Activated T-cell treated with anti-CD3 and anti-CD28 coated beads for 1 hour (primary cell): Measurements from ENCODE around the gene TBX18.

Experiments
- DNase-seq: peaks from one replicate; pipeline ENCODE4 v3.0.0-alpha.2; 2020; ENCODE audit warnings: low read depth

TBX18 gene

DNA sequence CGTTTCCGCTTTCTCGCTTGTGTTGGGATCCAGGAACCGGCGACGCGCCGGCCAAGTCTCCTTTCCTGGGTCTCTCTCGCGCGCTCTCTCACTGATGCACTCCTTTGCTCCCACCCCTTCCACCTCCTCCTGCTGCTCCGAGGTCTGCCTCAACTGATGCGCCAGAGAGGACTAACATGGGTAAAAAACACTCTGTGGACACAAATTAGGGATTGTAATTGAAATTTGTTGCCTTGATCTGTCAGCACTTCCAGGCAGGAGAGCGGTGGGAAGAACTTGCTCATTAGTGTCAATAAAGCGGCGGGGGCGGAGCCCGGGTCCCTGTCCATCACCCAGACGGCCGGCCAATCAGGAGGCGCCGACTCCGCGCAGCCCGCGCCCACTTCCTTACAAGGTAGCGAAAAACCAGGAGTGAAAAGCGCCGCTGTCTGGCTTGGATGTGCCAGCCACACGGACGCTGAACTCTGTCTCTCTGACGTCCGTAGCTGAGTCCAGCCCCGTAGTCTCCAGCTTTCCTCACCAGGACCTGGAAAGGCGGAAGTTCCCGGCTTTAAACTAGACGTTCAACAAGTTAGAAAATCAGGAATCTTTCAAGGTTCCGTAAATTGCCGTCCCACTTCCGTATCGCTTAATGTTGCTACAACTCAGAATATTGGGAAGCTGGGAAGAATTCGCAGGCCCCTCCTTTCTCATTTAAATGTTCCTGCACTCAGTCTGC is at the start of gene TBX18:
Gene TBX18 (minus strand): TSS at position 267 of the 718 bp plus-strand sequence. CDS start 417 bp downstream, outside the sequence.
- no peak for DNase-seq

GRCh38 chr6:84811351-84811750 is 47.0 kb upstream of the TBX18 start:
- DNase-seq: no peak

- DNase-seq: no peak
Measured at GRCh38 chr6:84809455-84809854, 45.1 kb upstream of the TBX18 start.

- no peak for DNase-seq
Measured at GRCh38 chr6:84808491-84809061, 44.2 kb upstream of the TBX18 start.

DNA sequence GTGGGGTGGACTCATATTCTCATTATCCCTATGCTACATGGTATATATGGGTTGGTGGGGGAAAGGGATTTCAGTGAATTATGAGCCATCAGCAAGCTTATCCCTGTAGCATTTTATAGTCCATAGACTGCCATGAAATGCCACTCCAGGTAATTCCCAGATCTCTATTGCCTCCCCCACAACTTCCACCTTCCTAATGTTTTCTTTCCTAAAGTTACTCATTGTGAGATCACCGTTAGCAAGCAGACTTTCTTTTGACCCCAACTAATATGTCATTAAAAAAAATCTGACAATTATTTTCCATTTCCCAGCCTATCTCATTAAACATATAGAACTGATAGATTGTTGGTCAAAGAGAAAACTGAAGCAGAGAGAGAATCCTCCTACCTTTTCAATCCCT is 40.7 kb upstream of the TBX18 start:
- no peak for DNase-seq

GRCh38 chr6:84804720-84805119 is 40.3 kb upstream of the TBX18 start:
- no peak for DNase-seq

- DNase-seq: no peak
Measured at GRCh38 chr6:84801250-84801649, 36.9 kb upstream of the TBX18 start.

DNA sequence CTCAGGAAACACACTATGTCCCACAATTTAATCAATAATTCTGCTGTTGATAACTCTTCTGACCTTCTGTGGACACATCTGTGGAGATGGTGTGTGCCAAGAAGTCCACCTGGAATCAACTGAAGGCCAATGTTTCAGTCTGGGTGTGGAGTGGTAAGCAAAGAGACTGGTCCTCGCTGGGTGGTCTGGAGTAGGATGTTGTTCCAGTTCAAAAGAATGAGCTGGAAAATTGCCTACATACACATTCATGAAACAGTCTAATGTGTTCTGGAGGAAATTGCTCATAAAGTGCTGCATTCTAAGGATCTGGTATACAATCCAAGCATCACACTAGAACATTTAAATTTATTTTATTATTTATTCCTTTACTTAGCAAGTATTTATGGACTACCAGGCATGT is 33.9 kb upstream of the TBX18 start:
- DNase-seq: no peak

- DNase-seq: no peak
Measured at GRCh38 chr6:84796343-84796742, 31.9 kb upstream of the TBX18 start.

DNA sequence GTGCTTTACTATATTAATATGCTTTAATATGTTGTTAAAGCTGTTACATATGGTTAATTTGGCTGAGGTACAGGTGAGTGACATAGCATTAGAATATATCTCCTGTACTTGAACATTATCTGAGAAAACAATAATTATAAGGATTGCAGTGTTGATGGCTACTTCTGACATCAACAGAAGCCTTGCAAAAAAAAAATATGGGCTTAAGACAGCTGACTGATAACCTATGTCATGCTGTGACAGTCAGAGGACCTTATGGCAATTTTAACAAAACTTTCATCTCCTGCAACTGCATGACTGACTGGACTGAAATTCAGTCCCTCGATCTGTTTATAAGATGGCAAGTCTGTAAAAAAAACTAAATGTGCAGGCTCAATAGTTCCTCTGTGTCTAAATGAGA is 27.5 kb upstream of the TBX18 start:
- no peak for DNase-seq

DNA sequence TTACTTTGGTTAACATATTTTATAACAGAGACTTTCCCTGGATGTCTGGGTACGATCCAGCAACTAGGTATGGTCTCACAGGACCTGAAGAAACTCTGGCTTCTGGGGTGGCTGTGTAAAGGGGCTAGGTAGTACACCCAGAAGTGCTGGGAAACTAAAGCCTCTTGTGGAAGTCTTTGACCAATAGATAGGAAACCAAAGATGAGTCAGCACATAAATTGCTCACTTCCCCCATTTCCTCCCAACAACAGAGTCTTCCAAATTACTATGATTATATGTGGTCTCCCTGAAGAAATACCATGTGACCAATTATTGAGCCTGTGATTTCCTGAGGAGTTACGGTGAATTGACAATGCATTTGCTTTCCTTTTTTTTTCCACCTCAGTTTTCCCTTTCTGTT is 26.8 kb upstream of the TBX18 start:
- DNase-seq: no peak

DNA sequence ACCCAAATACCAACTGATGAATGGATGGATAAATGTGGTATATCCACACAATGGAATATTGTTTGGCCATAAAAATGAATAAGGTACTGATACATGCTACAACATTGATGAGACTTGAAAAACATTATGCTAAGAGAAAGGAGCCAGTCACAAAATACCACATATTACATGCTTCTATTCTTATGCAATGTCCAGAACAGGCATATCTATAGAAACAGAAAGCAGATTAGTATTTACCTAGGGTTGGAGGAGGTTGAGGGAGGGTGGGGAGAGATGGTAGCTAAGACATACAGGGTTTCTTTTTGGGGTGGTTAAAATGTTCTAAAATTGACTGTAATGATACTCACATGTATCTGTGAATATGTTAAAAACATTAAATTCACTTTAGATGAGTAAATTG is 24.8 kb upstream of the TBX18 start:
- no peak for DNase-seq

GRCh38 chr6:84788689-84789088 is 24.3 kb upstream of the TBX18 start:
- DNase-seq: no peak

DNA sequence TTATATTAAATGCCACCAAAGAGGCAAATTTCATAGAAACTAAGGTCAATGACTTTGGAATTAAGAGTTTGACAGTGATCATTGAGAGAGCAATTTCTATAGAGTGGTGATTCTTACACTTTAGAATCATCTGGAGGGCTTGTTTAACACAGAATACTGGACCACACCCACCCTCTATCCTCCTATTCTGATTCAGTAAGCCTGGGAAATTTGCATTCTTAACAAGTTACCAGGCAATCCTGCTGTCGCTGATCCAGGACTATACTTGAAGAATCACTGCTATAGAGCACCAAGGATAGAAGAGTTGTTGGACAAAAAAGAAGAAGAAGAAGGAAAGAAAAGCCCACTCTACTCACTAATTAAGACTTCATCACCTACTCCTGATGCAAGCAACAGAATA is 21.3 kb upstream of the TBX18 start:
- no peak for DNase-seq

DNA sequence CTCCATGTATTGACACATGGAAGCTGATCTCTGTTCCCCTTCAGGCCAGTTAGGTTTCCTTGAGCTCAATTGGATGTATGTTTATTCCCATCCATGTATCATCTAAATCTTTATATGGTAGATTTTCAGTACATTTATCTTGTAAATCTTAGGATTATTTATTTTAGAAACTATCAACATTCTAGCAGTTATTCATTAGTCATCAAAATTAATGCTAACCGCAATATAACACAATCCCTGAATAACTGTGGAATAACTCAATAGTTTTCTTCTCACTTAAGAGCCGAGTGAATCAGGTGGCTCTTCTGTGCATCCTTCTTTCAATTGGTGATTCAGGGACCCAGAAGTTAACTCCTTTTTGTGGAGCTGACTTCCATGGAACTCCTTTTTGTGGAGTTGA is 15.5 kb upstream of the TBX18 start:
- DNase-seq: no peak

DNA sequence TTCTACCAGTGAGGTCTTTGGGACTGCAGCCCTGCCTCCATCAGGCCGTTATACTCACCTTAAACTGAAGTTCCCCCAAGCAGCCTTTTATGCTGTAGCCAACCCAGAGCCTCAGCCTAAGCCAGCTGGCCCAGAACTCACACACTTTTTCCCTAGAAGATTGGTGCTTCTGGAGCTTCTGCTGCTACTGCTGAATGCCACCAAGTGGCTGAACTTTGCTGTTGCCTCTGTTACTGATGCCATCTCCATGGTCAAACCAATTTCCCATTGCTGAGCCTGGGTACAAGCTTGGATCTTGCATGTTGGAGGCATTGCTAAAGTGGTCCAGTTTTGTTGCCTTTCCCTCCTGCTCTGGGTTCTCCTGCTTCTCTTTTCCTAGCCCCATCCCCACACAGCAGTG is 15.0 kb upstream of the TBX18 start:
- no peak for DNase-seq

DNA sequence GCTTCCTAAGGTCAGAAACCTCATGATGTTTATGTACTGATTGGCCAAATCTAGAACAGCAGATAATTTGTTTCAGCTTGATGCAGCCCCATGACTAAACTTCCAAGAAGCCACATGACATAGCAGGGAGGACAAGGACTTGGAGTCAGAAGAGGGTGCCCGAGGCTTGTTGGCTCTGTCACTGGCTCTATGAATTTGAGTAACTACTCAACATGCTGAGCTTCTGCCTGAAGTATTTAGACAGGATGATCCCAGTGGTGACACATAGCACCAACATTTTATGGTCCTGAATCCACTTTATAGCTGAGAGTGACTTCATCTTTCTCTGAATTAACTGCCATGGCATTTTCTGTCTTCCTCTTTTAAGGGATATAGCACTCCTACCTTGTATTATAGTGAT is 13.5 kb upstream of the TBX18 start:
- no peak for DNase-seq

- DNase-seq: no peak
Measured at GRCh38 chr6:84776392-84776791, 12.0 kb upstream of the TBX18 start.

DNA sequence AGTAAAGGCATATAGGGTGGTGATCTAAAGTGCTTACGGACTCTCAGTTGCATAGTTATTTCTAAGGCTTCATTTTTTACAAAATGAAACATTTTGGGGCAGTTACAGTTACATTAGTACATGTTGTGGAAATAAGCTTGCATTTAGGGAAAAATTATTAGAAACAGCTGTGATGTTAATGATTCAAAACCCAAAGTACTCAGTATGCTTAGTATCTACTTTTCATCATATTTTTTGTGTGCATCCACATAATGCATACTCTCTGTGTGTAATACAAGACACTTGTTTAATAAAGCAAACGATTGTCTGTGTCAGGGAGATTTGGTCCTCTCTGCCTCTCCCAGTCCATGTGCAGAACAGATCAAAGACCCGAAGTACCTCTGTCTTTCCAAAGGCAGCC is 11.4 kb upstream of the TBX18 start:
- DNase-seq: no peak

- no peak for DNase-seq
Measured at GRCh38 chr6:84774985-84775284, 10.5 kb upstream of the TBX18 start.

GRCh38 chr6:84774157-84774984 is 10.0 kb upstream of the TBX18 start:
- no peak for DNase-seq

DNA sequence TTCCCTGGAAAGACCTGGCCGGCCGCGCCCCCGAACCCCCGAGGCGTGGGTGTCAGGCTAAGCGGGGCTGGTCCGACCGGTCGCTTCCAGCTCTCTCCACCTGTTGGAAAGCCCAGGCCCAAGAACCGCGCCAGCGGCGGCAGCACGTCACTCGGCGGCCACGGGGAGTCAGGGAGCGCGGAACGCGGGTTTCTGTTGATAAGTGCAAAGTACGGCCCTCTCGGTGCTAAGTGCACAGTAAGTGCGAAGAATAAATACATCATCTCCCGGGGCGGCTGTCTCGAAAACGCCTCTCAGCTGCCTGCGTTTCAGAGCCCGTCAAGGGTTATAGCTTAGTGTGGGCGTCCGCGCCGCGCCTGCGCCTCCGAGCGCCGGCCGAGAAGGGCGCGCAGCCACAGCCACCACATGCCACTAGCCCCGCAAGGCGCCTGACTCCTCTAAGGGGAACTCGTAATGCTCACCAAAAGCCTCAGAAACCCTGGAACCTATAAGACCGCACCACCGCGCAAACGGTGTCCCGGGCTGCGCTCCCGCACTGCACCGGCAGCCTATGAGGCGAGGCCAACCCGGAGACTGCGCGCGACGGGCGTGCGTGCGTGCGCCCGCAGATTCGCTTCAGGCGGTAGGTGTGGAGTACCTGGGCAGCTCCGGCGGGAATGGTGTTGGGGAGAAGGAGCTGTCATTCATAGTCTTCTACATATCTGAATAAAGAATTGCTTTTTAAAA is 9.2 kb upstream of the TBX18 start:
- no peak for DNase-seq

DNA sequence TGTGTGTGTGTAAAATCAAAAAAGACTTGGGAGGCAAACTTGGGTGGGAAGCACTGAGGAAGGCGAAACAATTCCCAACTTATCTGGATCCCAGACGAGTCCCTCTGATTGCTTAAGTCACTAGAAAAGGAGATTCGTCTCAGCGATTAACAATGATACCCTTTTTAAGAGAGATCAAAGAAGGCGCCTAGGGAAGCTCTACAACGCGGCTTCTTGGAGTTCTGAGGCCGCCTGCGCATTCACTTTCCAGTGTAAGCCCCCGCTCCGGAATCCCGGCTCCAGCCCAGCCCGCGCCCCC is 8.7 kb upstream of the TBX18 start:
- DNase-seq: no peak
